IMR-90 (cell line): ENCODE results near the gene LUC7L. TPM values are rescaled to one million over a fixed set of nuclear protein-coding genes. Genes with fewer than 3 reads are reported as not detected.
A peak's percentile ranks its signal among the peaks of the same experiment; 100 is the strongest.

ENCODE experiments used
- ATAC-seq: fragments of 200-7000 bp; cut with Tn5 transposase; 2 replicates; pipeline ENCODE4 v1.9.1; 2020; ENCODE audit warnings: low read depth, mild to moderate bottlenecking, moderate library complexity
- BruUV-seq: library from RNA; stranded (reverse); fragments of 400-500 nt; replicated peaks from 2 replicates; lab custom pipeline; 2021; lab: Mats Ljungman, UMichigan
- CTCF ChIA-PET: fragments of 300-600 bp; formaldehyde crosslinking; extraction: SDS; loops from one replicate; lab custom pipeline; 2021; ENCODE audit warnings: antibody characterized with exemption; lab: Yijun Ruan, JAX
- POLR2A ChIA-PET: fragments of 300-600 bp; sonication (Branson Sonifier 250); formaldehyde crosslinking; loops from one replicate; lab custom pipeline; 2022; ENCODE audit warnings: antibody characterized with exemption; ENCODE audit not compliant: unreplicated experiment; lab: Charles Lee
- DNase-seq: peaks from one replicate; pipeline ENCODE4 v3.0.0; 2013
- H2AFZ ChIP-seq: replicated peaks from 2 replicates; pipeline ENCODE3; 2013; ENCODE audit warnings: low read length, mild to moderate bottlenecking; ENCODE audit not compliant: poor library complexity
- H2AK5ac ChIP-seq: 2 replicates; pipeline ENCODE4 v1.6.1; 2013; ENCODE audit warnings: low read depth, low read length, inconsistent platforms
- H2AK9ac ChIP-seq: replicated peaks from 2 replicates; pipeline ENCODE3; 2013; ENCODE audit warnings: mild to moderate bottlenecking, low read depth, low read length, moderate library complexity; ENCODE audit not compliant: poor library complexity
- H2BK120ac ChIP-seq: 2 replicates; pipeline ENCODE4 v1.6.1; 2013; ENCODE audit warnings: low read depth, low read length, inconsistent platforms
- H2BK15ac ChIP-seq: 3 replicates; pipeline ENCODE4 v1.6.1; 2013; ENCODE audit warnings: low read depth, low read length, inconsistent platforms
- H2BK20ac ChIP-seq: 2 replicates; pipeline ENCODE4 v1.6.1; 2013; ENCODE audit warnings: low read depth, mild to moderate bottlenecking, inconsistent platforms, low read length, moderate library complexity
- H2BK5ac ChIP-seq: 2 replicates; pipeline ENCODE4 v1.6.1; 2013; ENCODE audit warnings: mild to moderate bottlenecking, low read depth, low read length, inconsistent platforms; ENCODE audit not compliant: poor library complexity, severe bottlenecking
- H3K14ac ChIP-seq: replicated peaks from 2 replicates; pipeline ENCODE4 v1.6.1; 2013; ENCODE audit warnings: low read depth, low read length, inconsistent platforms
- H3K18ac ChIP-seq: 2 replicates; pipeline ENCODE4 v1.6.1; 2013; ENCODE audit warnings: low read depth, low read length, control low read depth
- H3K23ac ChIP-seq: 2 replicates; pipeline ENCODE4 v1.6.1; 2013; ENCODE audit warnings: low read depth, low read length, inconsistent platforms
- H3K27ac ChIP-seq: 2 replicates; pipeline ENCODE4 v1.5.1; 2013; ENCODE audit warnings: mild to moderate bottlenecking, control low read depth, low read length; ENCODE audit not compliant: insufficient read depth
- H3K27me3 ChIP-seq: 2 replicates; pipeline ENCODE4 v1.6.1; 2013; ENCODE audit warnings: low read length; ENCODE audit not compliant: control insufficient read depth, insufficient read depth
- H3K36me3 ChIP-seq: 2 replicates; pipeline ENCODE4 v1.6.1; 2013; ENCODE audit warnings: low read length, mixed read lengths; ENCODE audit not compliant: control insufficient read depth, insufficient read depth
- H3K4ac ChIP-seq: 2 replicates; pipeline ENCODE4 v1.6.1; 2013; ENCODE audit warnings: low read depth, low read length, inconsistent platforms
- H3K4me1 ChIP-seq: 2 replicates; pipeline ENCODE4 v1.6.1; 2013; ENCODE audit warnings: low read length, mixed read lengths; ENCODE audit not compliant: control insufficient read depth, insufficient read depth
- H3K4me2 ChIP-seq: 2 replicates; pipeline ENCODE4 v1.6.1; 2013; ENCODE audit warnings: low read depth, mild to moderate bottlenecking, control low read depth, low read length, moderate library complexity
- H3K4me3 ChIP-seq: 2 replicates; pipeline ENCODE4 v1.5.1; 2013; ENCODE audit warnings: low read depth, mild to moderate bottlenecking, control low read depth, low read length, moderate library complexity; ENCODE audit not compliant: insufficient read depth
- H3K56ac ChIP-seq: 2 replicates; pipeline ENCODE4 v1.6.1; 2013; ENCODE audit warnings: low read length, inconsistent platforms; ENCODE audit not compliant: insufficient read depth; ENCODE audit errors: extremely low read depth
- H3K79me1 ChIP-seq, 2 experiments: 2 replicates each; pipeline ENCODE4 v1.6.1; 2013; ENCODE audit warnings: low read length in 2 of 2, inconsistent platforms in 1 of 2, low read depth in 1 of 2
- H3K9ac ChIP-seq: 2 replicates; pipeline ENCODE4 v1.6.1; 2013; ENCODE audit warnings: low read depth, low read length, control low read depth
- H3K9me1 ChIP-seq: 2 replicates; pipeline ENCODE4 v1.6.1; 2013; ENCODE audit warnings: low read length, inconsistent platforms; ENCODE audit not compliant: insufficient read depth
- H3K9me3 ChIP-seq: 2 replicates; pipeline ENCODE4 v1.6.1; 2013; ENCODE audit warnings: low read length; ENCODE audit not compliant: control insufficient read depth, insufficient read depth
- H4K20me1 ChIP-seq: 2 replicates; pipeline ENCODE4 v1.6.1; 2013; ENCODE audit warnings: low read length, inconsistent platforms; ENCODE audit not compliant: insufficient read depth
- H4K5ac ChIP-seq: 2 replicates; pipeline ENCODE4 v1.6.1; 2013; ENCODE audit warnings: mild to moderate bottlenecking, low read depth, low read length, control low read depth
- H4K8ac ChIP-seq, 2 experiments: 2 replicates each; pipeline ENCODE4 v1.6.1; 2013; ENCODE audit warnings: low read depth in 2 of 2, low read length in 2 of 2, control low read depth in 1 of 2, inconsistent platforms in 1 of 2
- H4K91ac ChIP-seq: 2 replicates; pipeline ENCODE4 v1.6.1; 2013; ENCODE audit warnings: low read depth, low read length, inconsistent platforms; ENCODE audit not compliant: insufficient read depth
- CEBPB ChIP-seq: IDR thresholded peaks from 2 replicates; pipeline ENCODE4 v1.6.1; 2012; ENCODE audit warnings: low read depth, low read length, improper control_type of control experiment
- FOS ChIP-seq: fragments of 150-350 bp; IDR thresholded peaks from 2 replicates; pipeline ENCODE4 v1.6.1; 2016; ENCODE audit warnings: low read depth, low read length
- MAZ ChIP-seq: IDR thresholded peaks from 2 replicates; pipeline ENCODE4 v1.6.1; 2012; ENCODE audit warnings: low read depth, mild to moderate bottlenecking, low read length, improper control_type of control experiment, moderate library complexity, borderline replicate concordance
- MXI1 ChIP-seq: IDR thresholded peaks from 2 replicates; pipeline ENCODE4 v1.6.1; 2012; ENCODE audit warnings: low read depth, mild to moderate bottlenecking, low read length, moderate library complexity, borderline replicate concordance
- NFE2L2 ChIP-seq: fragments of 150-350 bp; IDR thresholded peaks from 2 replicates; pipeline ENCODE4 v1.6.1; 2016; ENCODE audit warnings: low read depth, mild to moderate bottlenecking, low read length
- POLR2A ChIP-seq: IDR thresholded peaks from 2 replicates; pipeline ENCODE4 v1.6.1; 2012; ENCODE audit warnings: mild to moderate bottlenecking, low read depth, low read length
- RAD21 ChIP-seq: IDR thresholded peaks from 2 replicates; pipeline ENCODE4 v1.6.1; 2012; ENCODE audit warnings: low read length, improper control_type of control experiment
- RFX5 ChIP-seq: IDR thresholded peaks from 2 replicates; pipeline ENCODE4 v1.8.0; 2012; ENCODE audit warnings: low read depth, mild to moderate bottlenecking, low read length, moderate library complexity
- SMC3 ChIP-seq: fragments of 150-350 bp; IDR thresholded peaks from 2 replicates; pipeline ENCODE4 v1.6.1; 2016; ENCODE audit warnings: low read depth, mild to moderate bottlenecking, antibody characterized with exemption, low read length, moderate library complexity
- WGBS, 2 experiments: methylation state at CpG; one replicate each; pipeline versions ENCODE4 v1.1.5 to v1.1.7; 2013; ENCODE audit warnings: missing lambda C conversion rate in 2 of 2; ENCODE audit not compliant: insufficient read length in 1 of 2; ENCODE audit errors: extremely low coverage in 2 of 2; 5-methylcytosine and 5-hydroxymethylcytosine counted together
- dilution Hi-C: fragments of 300-500 bp; cut with HindIII; formaldehyde crosslinking; loops from one replicate; pipeline ENCODE4 v1.14.3; 2018; ENCODE audit warnings: low sequenced_read_pairs; ENCODE audit not compliant: unreplicated experiment
- in situ Hi-C: fragments of 300-500 bp; cut with MboI; formaldehyde crosslinking; loops from 3 replicates; pipeline ENCODE4 v1.14.3; 2019; ENCODE audit warnings: low sequenced_read_pairs, inconsistent platforms, mixed read lengths
- intact Hi-C: fragments of 100-400 bp; cut with micrococcal nuclease; formaldehyde crosslinking; loops from 2 replicates; pipeline ENCODE4 v1.10.0; 2022
- polyA plus RNA-seq, 3 experiments: library from polyadenylated mRNA; depleted of rRNA; stranded (reverse); fragments of >200 nt; gene quantifications; 2 replicates each; pipeline ENCODE4 v1.2.3, GENCODE V29; 2012; ENCODE audit warnings: low replicate concordance in 1 of 3
- total RNA-seq: library from RNA; depleted of rRNA; stranded (reverse); fragments of >200 nt; gene quantifications from 2 replicates; pipeline ENCODE4 v1.2.3, GENCODE V29; 2012
- TF ChIP-seq, protein P1 (sequence below): fragments of 150-350 bp; IDR thresholded peaks from 2 replicates; pipeline ENCODE4 v1.6.1; 2016; ENCODE audit warnings: low read depth, mild to moderate bottlenecking, low read length, moderate library complexity, borderline replicate concordance
- TF ChIP-seq, protein P2 (sequence below): fragments of 150-350 bp; IDR thresholded peaks from 2 replicates; pipeline ENCODE4 v1.6.1; 2017; ENCODE audit warnings: mild to moderate bottlenecking, antibody characterized with exemption, low read length, low read depth

Gene LUC7L
- total and polyA plus RNA-seq, 2 of the 4 experiments (the other 2 are of a cell fraction), result 21.5 to 55.6 TPM

DNA sequence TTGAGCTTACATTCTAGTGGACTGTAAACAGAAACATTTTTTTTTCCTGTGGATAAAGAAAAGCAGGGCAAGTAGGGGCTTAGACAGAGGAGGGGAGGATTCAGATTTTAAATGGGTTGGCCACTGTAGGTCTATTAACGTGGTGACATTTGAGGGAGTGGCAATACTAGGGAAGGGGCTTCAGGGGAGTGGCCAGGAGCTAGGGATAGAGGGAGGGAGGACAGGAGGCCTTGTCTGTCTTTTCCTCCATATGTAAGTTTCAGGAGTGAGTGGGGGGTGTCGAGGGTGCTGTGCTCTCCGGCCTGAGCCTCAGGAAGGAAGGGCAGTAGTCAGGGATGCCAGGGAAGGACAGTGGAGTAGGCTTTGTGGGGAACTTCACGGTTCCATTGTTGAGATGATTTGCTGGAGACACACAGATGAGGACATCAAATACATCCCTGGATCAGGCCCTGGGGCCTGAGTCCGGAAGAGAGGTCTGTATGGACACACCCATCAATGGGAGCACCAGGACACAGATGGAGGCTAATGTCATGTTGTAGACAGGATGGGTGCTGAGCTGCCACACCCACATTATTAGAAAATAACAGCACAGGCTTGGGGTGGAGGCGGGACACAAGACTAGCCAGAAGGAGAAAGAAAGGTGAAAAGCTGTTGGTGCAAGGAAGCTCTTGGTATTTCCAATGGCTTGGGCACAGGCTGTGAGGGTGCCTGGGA is 70.0 kb downstream of the LUC7L start:
- in situ Hi-C loops, result no loop called here
- Histone ChIP-seq H4K8ac (no peak overlapping the region), H4K20me1 (no peaks in the 10 kb centered on the region), H3K18ac (no peak overlapping the region), H2BK120ac (no peak overlapping the region), H3K4me3 (no peak overlapping the region), H2BK15ac (no peak overlapping the region), H3K23ac (no peak overlapping the region), H3K4me2 (no peak overlapping the region), H3K4me1 (no peaks in the 10 kb centered on the region), H3K4ac (no peak overlapping the region), H3K56ac (no peak overlapping the region), H3K9me1 (no peaks in the 10 kb centered on the region), H2BK20ac (no peak overlapping the region), H2AK9ac (no peak overlapping the region), H2AK5ac (no peak overlapping the region), H3K14ac (no peak overlapping the region), H3K27me3 (peaks cover 35% of the 10 kb centered on the region), H3K27ac (no peak overlapping the region), H3K79me1 (no peaks in the 10 kb centered on the region), H4K5ac (no peak overlapping the region), H4K91ac (no peak overlapping the region), H3K36me3 (no peaks in the 10 kb centered on the region), H3K9ac (no peak overlapping the region), H3K9me3 (no peaks in the 10 kb centered on the region), H2BK5ac (no peak overlapping the region), H2AFZ (peak overlapping the region; percentile 11)
- WGBS, 2 experiments, result 0% methylated on average over 1 of the region's 6 CpGs; no CpG with 5 or more reads in 1 of the 2 experiments
- ChIA-PET CTCF (interaction anchor here (0.5 to 1.1 kb wide), 2 partner anchors 21 to 52 kb away, joined by 3 read pairs; partner anchors contain the start of gene HBQ1), POLR2A (no interaction called here)
- dilution Hi-C loops, result no loop called here
- DNase-seq, result no peak
- intact Hi-C loops, result no loop called here
- no TSS peak for BruUV-seq
- ATAC-seq, result no peak
- TF ChIP-seq CEBPB, result no peak
- TF ChIP-seq POLR2A, result no peak
- no peak for TF ChIP-seq FOS
- TF ChIP-seq MXI1, result no peak
- no peak for TF ChIP-seq RAD21
- TF ChIP-seq SMC3, result no peak
- TF ChIP-seq RFX5, result no peak
- no peak for TF ChIP-seq NFE2L2
- TF ChIP-seq, protein P1, sequence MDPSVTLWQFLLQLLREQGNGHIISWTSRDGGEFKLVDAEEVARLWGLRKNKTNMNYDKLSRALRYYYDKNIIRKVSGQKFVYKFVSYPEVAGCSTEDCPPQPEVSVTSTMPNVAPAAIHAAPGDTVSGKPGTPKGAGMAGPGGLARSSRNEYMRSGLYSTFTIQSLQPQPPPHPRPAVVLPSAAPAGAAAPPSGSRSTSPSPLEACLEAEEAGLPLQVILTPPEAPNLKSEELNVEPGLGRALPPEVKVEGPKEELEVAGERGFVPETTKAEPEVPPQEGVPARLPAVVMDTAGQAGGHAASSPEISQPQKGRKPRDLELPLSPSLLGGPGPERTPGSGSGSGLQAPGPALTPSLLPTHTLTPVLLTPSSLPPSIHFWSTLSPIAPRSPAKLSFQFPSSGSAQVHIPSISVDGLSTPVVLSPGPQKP, result no peak
- TF ChIP-seq MAZ, result no peak
- TF ChIP-seq, protein P2, sequence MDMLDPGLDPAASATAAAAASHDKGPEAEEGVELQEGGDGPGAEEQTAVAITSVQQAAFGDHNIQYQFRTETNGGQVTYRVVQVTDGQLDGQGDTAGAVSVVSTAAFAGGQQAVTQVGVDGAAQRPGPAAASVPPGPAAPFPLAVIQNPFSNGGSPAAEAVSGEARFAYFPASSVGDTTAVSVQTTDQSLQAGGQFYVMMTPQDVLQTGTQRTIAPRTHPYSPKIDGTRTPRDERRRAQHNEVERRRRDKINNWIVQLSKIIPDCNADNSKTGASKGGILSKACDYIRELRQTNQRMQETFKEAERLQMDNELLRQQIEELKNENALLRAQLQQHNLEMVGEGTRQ, result no peak
